H9 (cell line): ENCODE results near the gene NF1. TPM values are rescaled to one million over a fixed set of nuclear protein-coding genes. Genes with fewer than 3 reads are reported as not detected.
A peak's percentile ranks its signal among the peaks of the same experiment; 100 is the strongest.
"Not testable (repeated sequence)": the region's sequence is repeated elsewhere in the genome, so short reads cannot be mapped to it uniquely, and the experiment has no call there.

Source experiments
- DNase-seq: peaks from one replicate; pipeline ENCODE4 v3.0.0-alpha.2; 2017
- H2AFZ ChIP-seq: one replicate; pipeline ENCODE4 v1.6.1; 2013; ENCODE audit warnings: mild to moderate bottlenecking, low read length, control low read depth, moderate library complexity
- H2AK5ac ChIP-seq: 2 replicates; pipeline ENCODE4 v1.6.1; 2013; ENCODE audit warnings: low read length, control low read depth, mixed read lengths; ENCODE audit not compliant: insufficient read length
- H2BK120ac ChIP-seq: one replicate; pipeline ENCODE4 v1.6.1; 2013; ENCODE audit warnings: low read depth, mild to moderate bottlenecking, low read length, control low read depth, inconsistent platforms; ENCODE audit not compliant: poor library complexity, severe bottlenecking
- H2BK12ac ChIP-seq: 2 replicates; pipeline ENCODE4 v1.6.1; 2013; ENCODE audit warnings: low read length, control low read depth, mixed read lengths, low read depth; ENCODE audit not compliant: insufficient read length
- H2BK15ac ChIP-seq: 2 replicates; pipeline ENCODE4 v1.6.1; 2013; ENCODE audit warnings: low read depth, low read length, control low read depth
- H2BK20ac ChIP-seq: one replicate; pipeline ENCODE4 v1.6.1; 2013; ENCODE audit warnings: low read depth, mild to moderate bottlenecking, low read length, control low read depth, inconsistent platforms; ENCODE audit not compliant: poor library complexity, severe bottlenecking
- H2BK5ac ChIP-seq: 2 replicates; pipeline ENCODE4 v1.6.1; 2013; ENCODE audit warnings: low read length, control low read depth, mixed read lengths; ENCODE audit not compliant: insufficient read length
- H3K14ac ChIP-seq: 2 replicates; pipeline ENCODE4 v1.6.1; 2013; ENCODE audit warnings: low read length, control low read depth; ENCODE audit not compliant: insufficient read depth
- H3K18ac ChIP-seq: 2 replicates; pipeline ENCODE4 v1.6.1; 2013; ENCODE audit warnings: low read depth, mild to moderate bottlenecking, mixed read lengths, low read length, control low read depth; ENCODE audit not compliant: insufficient read length
- H3K23ac ChIP-seq: 2 replicates; pipeline ENCODE4 v1.6.1; 2013; ENCODE audit warnings: low read length, control low read depth, mixed read lengths, low read depth; ENCODE audit not compliant: insufficient read length
- H3K23me2 ChIP-seq: 2 replicates; pipeline ENCODE4 v1.6.1; 2013; ENCODE audit warnings: low read depth, mild to moderate bottlenecking, mixed read lengths, low read length, control low read depth; ENCODE audit not compliant: insufficient read length, poor library complexity, severe bottlenecking
- H3K27ac ChIP-seq: 2 replicates; pipeline ENCODE4 v1.5.1; 2013; ENCODE audit warnings: low read length, control low read depth, mixed read lengths, low read depth; ENCODE audit not compliant: insufficient read length
- H3K27me3 ChIP-seq: 2 replicates; pipeline ENCODE4 v1.6.1; 2013; ENCODE audit warnings: low read length, control low read depth, inconsistent platforms; ENCODE audit not compliant: insufficient read depth
- H3K4ac ChIP-seq: 2 replicates; pipeline ENCODE4 v1.6.1; 2013; ENCODE audit warnings: low read depth, mild to moderate bottlenecking, control low read depth, inconsistent platforms, low read length, moderate library complexity
- H3K4me1 ChIP-seq: 2 replicates; pipeline ENCODE4 v1.6.1; 2013; ENCODE audit warnings: low read length, control low read depth, inconsistent platforms; ENCODE audit not compliant: insufficient read depth
- H3K4me2 ChIP-seq: 2 replicates; pipeline ENCODE4 v1.6.1; 2013; ENCODE audit warnings: low read length, control low read depth, mixed read lengths; ENCODE audit not compliant: insufficient read length, insufficient read depth
- H3K56ac ChIP-seq: 2 replicates; pipeline ENCODE4 v1.6.1; 2013; ENCODE audit warnings: low read depth, mild to moderate bottlenecking, mixed read lengths, low read length, control low read depth; ENCODE audit not compliant: insufficient read length
- H3K79me1 ChIP-seq: 2 replicates; pipeline ENCODE4 v1.6.1; 2013; ENCODE audit warnings: low read depth, mild to moderate bottlenecking, moderate library complexity, low read length, control low read depth, inconsistent platforms; ENCODE audit not compliant: insufficient read depth, poor library complexity, severe bottlenecking
- H3K79me2 ChIP-seq: 2 replicates; pipeline ENCODE4 v1.6.1; 2013; ENCODE audit warnings: low read length, control low read depth, inconsistent platforms; ENCODE audit not compliant: insufficient read depth
- H3K9ac ChIP-seq: 2 replicates; pipeline ENCODE4 v1.6.1; 2013; ENCODE audit warnings: low read length, control low read depth, mixed read lengths; ENCODE audit not compliant: insufficient read length; ENCODE audit errors: extremely low read depth
- H3K9me3 ChIP-seq: one replicate; pipeline ENCODE4 v1.6.1; 2013; ENCODE audit warnings: low read depth, low read length, inconsistent platforms; ENCODE audit not compliant: control insufficient read depth
- H3T11ph ChIP-seq: one replicate; pipeline ENCODE4 v1.6.1; 2013; ENCODE audit warnings: mild to moderate bottlenecking, low read length, control low read depth, inconsistent platforms
- H4K20me1 ChIP-seq: one replicate; pipeline ENCODE4 v1.6.1; 2013; ENCODE audit not compliant: control insufficient read depth, insufficient read length, insufficient read depth
- H4K5ac ChIP-seq: 2 replicates; pipeline ENCODE4 v1.6.1; 2013; ENCODE audit warnings: low read depth, mild to moderate bottlenecking, mixed read lengths, low read length, control low read depth; ENCODE audit not compliant: insufficient read length
- H4K8ac ChIP-seq: replicated peaks from 2 replicates; pipeline ENCODE4 v1.6.1; 2013; ENCODE audit warnings: low read length, control low read depth, mixed read lengths, low read depth; ENCODE audit not compliant: insufficient read length
- H4K91ac ChIP-seq: 2 replicates; pipeline ENCODE4 v1.6.1; 2013; ENCODE audit warnings: low read depth, mild to moderate bottlenecking, moderate library complexity, mixed read lengths, low read length, control low read depth; ENCODE audit not compliant: insufficient read length
- H3K27ac Mint-ChIP-seq, 3 experiments: 2 replicates in 2 of 3; 3 replicates in 1 of 3; pipeline ENCODE4 v1.8.0; 2020 to 2021; ENCODE audit warnings: mixed read lengths in 3 of 3, mild to moderate bottlenecking in 1 of 3, moderate library complexity in 1 of 3
- H3K27me3 Mint-ChIP-seq: 2 replicates; pipeline ENCODE4 v1.8.0; 2021; ENCODE audit warnings: low read depth, mild to moderate bottlenecking, moderate library complexity, mixed read lengths
- H3K36me3 Mint-ChIP-seq, 3 experiments: 2 replicates in 2 of 3; 3 replicates in 1 of 3; pipeline ENCODE4 v1.8.0; 2020 to 2021; ENCODE audit warnings: low read depth in 3 of 3, mixed read lengths in 3 of 3; ENCODE audit not compliant: insufficient read depth in 1 of 3
- H3K4me1 Mint-ChIP-seq, 2 experiments: 2 replicates each; pipeline ENCODE4 v1.8.0; 2020; ENCODE audit warnings: mixed read lengths in 2 of 2
- H3K4me3 Mint-ChIP-seq, 2 experiments: 2 replicates in 1 of 2; 3 replicates in 1 of 2; pipeline ENCODE4 v1.8.0; 2020 to 2021; ENCODE audit warnings: mild to moderate bottlenecking in 2 of 2, mixed read lengths in 2 of 2, moderate library complexity in 1 of 2
- H3K9me3 Mint-ChIP-seq, 2 experiments: 2 replicates in 1 of 2; 3 replicates in 1 of 2; pipeline ENCODE4 v1.8.0; 2020; ENCODE audit warnings: mild to moderate bottlenecking in 2 of 2, mixed read lengths in 2 of 2, moderate library complexity in 1 of 2
- CTCF ChIP-seq: fragments of 200-600 bp; sonication (generic); conservative IDR thresholded peaks from 3 replicates; pipeline ENCODE4 v1.8.0; 2021; ENCODE audit warnings: antibody characterized with exemption, mild to moderate bottlenecking
- WGBS: extraction: QIAGEN DNeasy Blood & Tissue Kit; methylation state at CpG from one replicate; pipeline ENCODE4 v1.1.7; 2013; ENCODE audit warnings: missing lambda C conversion rate, low lambda C conversion rate, mixed read lengths; ENCODE audit not compliant: insufficient read length; ENCODE audit errors: extremely low coverage; 5-methylcytosine and 5-hydroxymethylcytosine counted together
- total RNA-seq: library from RNA; stranded (reverse); gene quantifications from 2 replicates; pipeline ENCODE4 v1.2.1, GENCODE V29; 2021

NF1 gene
- total RNA-seq, 1 experiment from 2014 or later, result 38.1 TPM

DNA sequence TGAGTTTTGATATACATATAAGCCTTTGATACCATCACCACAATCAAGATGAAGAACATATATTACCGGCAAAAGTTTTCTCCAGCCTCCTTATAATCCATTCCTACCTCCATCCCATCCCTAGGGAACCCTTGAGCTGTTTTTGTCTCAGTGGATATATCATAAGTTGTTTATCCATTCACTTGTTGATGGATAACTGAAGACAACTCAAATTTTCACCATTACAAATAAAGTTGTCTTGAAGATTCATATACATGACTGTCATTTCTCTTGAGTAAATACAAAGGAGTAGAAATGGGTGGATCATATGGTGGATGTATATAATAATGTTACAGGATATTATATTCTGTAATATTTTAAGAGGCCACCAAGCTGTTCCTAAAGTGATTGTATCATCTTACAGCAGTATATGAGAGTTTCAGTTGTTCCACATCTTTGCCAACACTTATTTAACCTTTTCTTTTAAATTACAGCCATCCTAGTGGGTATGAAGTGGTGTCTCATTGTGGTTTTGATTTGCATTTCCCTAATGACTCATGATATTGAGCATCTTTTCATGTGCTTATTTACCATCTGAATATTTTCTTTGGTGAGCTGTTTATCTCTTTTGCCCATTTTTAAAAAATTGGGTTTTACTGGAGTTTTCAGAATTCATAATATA is 17.4 kb downstream of the NF1 start:
- no peaks in the 10 kb centered on the region for H3K27me3 ChIP-seq
- H2AK5ac ChIP-seq, result no peak overlapping the region
- WGBS, result no CpG with 5 or more reads among the region's 1 CpG
- H3K23me2 ChIP-seq, result no peaks in the 10 kb centered on the region
- no peak for DNase-seq
- no peaks in the 10 kb centered on the region for H3K27me3 Mint-ChIP-seq
- H3K36me3 Mint-ChIP-seq, result 0 out of 7 replicates have a peak, but pooled peaks cover 0 to 2% (median 0%) of the 10 kb centered on the region in 3 experiments
- no peak overlapping the region for H3K14ac ChIP-seq
- H4K5ac ChIP-seq, result no peak overlapping the region
- H3K9me3 ChIP-seq, result no peaks in the 10 kb centered on the region
- no peak overlapping the region for H2BK12ac ChIP-seq
- H3K23ac ChIP-seq, result no peak overlapping the region
- H2BK20ac ChIP-seq, result no peak overlapping the region
- TF ChIP-seq CTCF, result no peak
- H3K18ac ChIP-seq, result no peak overlapping the region
- peaks cover 3% of the 10 kb centered on the region for H3K79me1 ChIP-seq
- H3K4me3 Mint-ChIP-seq, result no peak overlapping the region
- peaks cover 24 to 29% of the 10 kb centered on the region in 2 experiments for H3K4me1 Mint-ChIP-seq
- H3K79me2 ChIP-seq, result peaks cover 4% of the 10 kb centered on the region; the same call in 1 of the 2 replicates
- peaks cover 2% of the 10 kb centered on the region; the same call in 1 of the 2 replicates for H3K4me1 ChIP-seq
- no peak overlapping the region for H4K8ac ChIP-seq
- no peak overlapping the region for H4K91ac ChIP-seq
- H4K20me1 ChIP-seq, result no peaks in the 10 kb centered on the region
- H3K9ac ChIP-seq, result no peak overlapping the region
- no peak overlapping the region for H3K27ac ChIP-seq
- H2BK15ac ChIP-seq, result no peak overlapping the region
- H2BK120ac ChIP-seq, result no peak overlapping the region
- H3T11ph ChIP-seq, result no peak overlapping the region
- H2AFZ ChIP-seq, result no peak overlapping the region
- H3K9me3 Mint-ChIP-seq, result no peaks in the 10 kb centered on the region
- no peak overlapping the region for H2BK5ac ChIP-seq
- no peak overlapping the region for H3K56ac ChIP-seq
- H3K4me2 ChIP-seq, result no peak overlapping the region
- peak overlapping the region in 1 of 3 experiments; percentile 14; a peak in 2 of 7 replicates for H3K27ac Mint-ChIP-seq
- H3K4ac ChIP-seq, result no peak overlapping the region

DNA sequence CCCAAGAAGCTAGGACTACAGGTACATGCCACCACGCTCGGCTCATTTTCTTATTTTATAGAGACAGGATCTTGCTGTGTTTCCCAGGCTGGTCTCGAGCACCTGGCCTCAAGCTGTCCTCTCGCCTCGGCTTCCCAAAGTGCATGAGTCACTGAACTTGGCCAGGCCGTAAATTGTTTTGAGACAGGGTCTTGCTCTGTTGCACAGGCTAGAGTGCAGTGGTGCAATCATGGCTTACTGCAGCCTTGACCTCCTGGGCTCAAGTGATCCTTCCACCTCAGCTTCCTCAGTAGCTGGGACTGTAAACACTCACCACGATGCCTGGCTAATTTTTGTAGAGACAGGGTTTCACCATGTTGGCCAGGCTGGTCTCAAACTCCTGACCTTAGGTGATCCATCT is 18.6 kb downstream of the NF1 start:
- not testable (repeated sequence) for H3T11ph ChIP-seq, H2BK15ac ChIP-seq, H3K4me1 ChIP-seq, H3K23me2 ChIP-seq, H3K18ac ChIP-seq, H2BK120ac ChIP-seq, H3K9me3 Mint-ChIP-seq, H3K4me3 Mint-ChIP-seq, H3K36me3 Mint-ChIP-seq, H3K9ac ChIP-seq, H2AFZ ChIP-seq, H3K56ac ChIP-seq, H3K23ac ChIP-seq, H3K79me2 ChIP-seq, DNase-seq, H3K9me3 ChIP-seq, H4K5ac ChIP-seq, H4K8ac ChIP-seq, H4K91ac ChIP-seq, H3K79me1 ChIP-seq, H4K20me1 ChIP-seq, H3K27me3 ChIP-seq, H2AK5ac ChIP-seq, H2BK5ac ChIP-seq, H2BK12ac ChIP-seq, H3K4me2 ChIP-seq, H3K14ac ChIP-seq, H3K27me3 Mint-ChIP-seq, H2BK20ac ChIP-seq, H3K27ac ChIP-seq, H3K4ac ChIP-seq
- Mint-ChIP-seq H3K27ac (peak overlapping the region; percentile 65 to 84 (median 68); a peak in 4 of 7 replicates), H3K4me1 (peaks cover 24 to 29% of the 10 kb centered on the region in 2 experiments)
- no CpG with 5 or more reads among the region's 7 CpGs for WGBS
